ENCODE measurements around the gene BRSK1. TPM values are rescaled to one million over a fixed set of nuclear protein-coding genes. Genes with fewer than 3 reads are reported as not detected.

BRSK1 gene
- total and polyA plus RNA-seq, 10 donors = 0.70 to 2.9 (median 1.6) TPM

DNA sequence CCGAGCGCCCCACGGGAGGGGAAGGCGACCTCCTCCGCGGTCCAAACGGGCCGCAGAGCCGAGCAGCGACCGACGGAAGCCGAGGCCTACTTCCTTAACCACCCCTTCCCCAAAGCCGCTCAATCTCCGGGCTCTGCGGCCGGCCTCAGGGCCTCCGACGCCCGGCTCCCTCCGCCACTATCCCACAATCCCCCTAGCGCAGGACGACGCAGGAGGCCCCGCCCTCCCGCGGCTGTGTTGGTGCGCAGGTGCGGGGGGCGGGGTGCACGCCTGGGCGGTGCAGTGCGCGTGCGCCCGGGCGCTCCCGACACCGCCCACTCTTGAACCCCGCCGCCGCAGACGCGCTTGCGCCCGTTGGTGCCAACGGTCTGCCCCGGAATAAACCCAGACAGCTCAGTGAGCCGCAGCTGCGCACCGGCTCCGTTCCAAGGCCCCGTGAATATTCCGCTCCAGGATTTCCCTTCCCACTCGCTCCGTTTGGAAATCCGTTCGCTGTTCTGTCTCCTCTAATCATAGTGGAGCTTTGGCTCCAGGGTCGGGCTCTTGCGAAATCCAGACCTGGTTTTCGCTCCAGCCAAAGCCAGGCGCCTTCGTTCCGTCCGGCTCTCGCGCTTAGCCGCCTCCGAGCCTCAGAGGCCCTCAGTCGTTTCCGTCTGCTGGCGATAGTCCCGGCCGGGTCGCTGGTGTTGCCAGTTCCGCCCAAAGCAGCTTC lies 24.8 kb upstream of the BRSK1 start, which contains the start of gene PPP6R1:
Gene PPP6R1, minus strand, starts transcription at position 190 of the 712 bp plus-strand sequence. CDS start 11,914 bp downstream, outside the sequence.
- Histone ChIP-seq H3K9me3 (no peaks in the 10 kb centered on the region), H3K27me3 (replicated peaks in 1 of 7) (no peaks in the 10 kb centered on the region), H3K27ac (peak within 1 kb of the TSS; percentile 78 to 98 (median 96)), H3K4me1 (peaks cover 36 to 56% (median 51%) of the 10 kb centered on the region in 6 donors), H3K36me3 (peaks cover 0 to 11% (median 0%) of the 10 kb centered on the region in 6 donors), H3K4me3 (peak within 1 kb of the TSS; percentile 79 to 96 (median 90))
- intact Hi-C loops (cut with DNase I; ENCODE audit: low total_unique reads) = loop anchor here (10.0 kb wide), 1 partner anchor 74 kb away; the partner anchor contains the start of gene SYT5
- TF ChIP-seq, protein P1, sequence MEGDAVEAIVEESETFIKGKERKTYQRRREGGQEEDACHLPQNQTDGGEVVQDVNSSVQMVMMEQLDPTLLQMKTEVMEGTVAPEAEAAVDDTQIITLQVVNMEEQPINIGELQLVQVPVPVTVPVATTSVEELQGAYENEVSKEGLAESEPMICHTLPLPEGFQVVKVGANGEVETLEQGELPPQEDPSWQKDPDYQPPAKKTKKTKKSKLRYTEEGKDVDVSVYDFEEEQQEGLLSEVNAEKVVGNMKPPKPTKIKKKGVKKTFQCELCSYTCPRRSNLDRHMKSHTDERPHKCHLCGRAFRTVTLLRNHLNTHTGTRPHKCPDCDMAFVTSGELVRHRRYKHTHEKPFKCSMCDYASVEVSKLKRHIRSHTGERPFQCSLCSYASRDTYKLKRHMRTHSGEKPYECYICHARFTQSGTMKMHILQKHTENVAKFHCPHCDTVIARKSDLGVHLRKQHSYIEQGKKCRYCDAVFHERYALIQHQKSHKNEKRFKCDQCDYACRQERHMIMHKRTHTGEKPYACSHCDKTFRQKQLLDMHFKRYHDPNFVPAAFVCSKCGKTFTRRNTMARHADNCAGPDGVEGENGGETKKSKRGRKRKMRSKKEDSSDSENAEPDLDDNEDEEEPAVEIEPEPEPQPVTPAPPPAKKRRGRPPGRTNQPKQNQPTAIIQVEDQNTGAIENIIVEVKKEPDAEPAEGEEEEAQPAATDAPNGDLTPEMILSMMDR (IDR thresholded peaks at IDR 0.05 in 8 of 11, conservative IDR thresholded peaks at IDR 0.05 in 3 of 11) = peak in 5 of 11 experiments; percentile 8 to 43 (median 19)
- TF ChIP-seq POLR2A (IDR thresholded peaks at IDR 0.05) = peak; percentile 63 to 85 (median 68)
- TF ChIP-seq POLR2AphosphoS5 (IDR thresholded peaks at IDR 0.05) = peak; percentile 95 to 97 (median 96)
- 0 to 1% (median 0%) methylated on average over 33 to 76 of the region's 76 CpGs for WGBS, 5 donors
- peak; percentile 99 for DNase-seq

DNA sequence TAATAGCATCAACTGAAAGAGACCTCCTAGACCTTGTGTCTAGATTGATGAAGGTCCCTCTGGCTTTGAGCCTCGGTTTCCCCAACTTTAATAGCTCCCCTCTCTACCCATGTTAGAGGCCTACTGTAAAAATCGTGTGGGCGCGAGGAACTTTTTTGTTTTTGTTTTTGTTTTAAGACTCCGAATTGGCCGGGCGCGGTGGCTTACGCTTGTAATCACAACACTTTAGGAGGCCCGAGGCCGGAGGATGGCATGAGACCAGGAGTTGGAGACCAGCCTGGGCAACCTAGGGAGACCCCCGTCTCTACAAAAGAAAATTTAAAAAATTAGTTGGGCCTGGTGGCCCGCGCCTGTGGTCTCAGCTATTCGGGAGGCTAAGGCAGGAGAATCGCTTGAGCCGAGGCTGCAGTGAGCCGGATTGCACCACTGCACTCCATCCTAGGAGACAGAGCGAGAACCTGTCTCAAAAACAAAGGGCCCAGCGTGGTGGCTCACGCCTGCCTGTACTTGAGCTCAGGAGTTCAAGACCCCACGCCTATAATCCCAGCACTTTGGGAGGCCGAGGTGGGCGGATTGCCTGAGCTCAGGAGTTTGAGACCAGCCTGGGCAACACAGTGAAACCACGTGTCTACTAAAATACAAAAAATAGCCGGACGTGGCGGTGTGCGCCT lies 24.1 kb upstream of the BRSK1 start:
- peaks cover 0 to 11% (median 0%) of the 10 kb centered on the region in 6 donors for H3K36me3 ChIP-seq
- H3K27ac ChIP-seq = peak overlapping the region; percentile 78 to 98 (median 96)
- intact Hi-C loops (cut with DNase I; ENCODE audit: low total_unique reads) = loop anchor here (10.0 kb wide), 1 partner anchor 75 kb away; the partner anchor contains the start of gene SYT5
- TF ChIP-seq, protein P1 (IDR thresholded peaks at IDR 0.05 in 8 of 11, conservative IDR thresholded peaks at IDR 0.05 in 3 of 11) = no peak
- TF ChIP-seq POLR2A (IDR thresholded peaks at IDR 0.05) = no peak
- TF ChIP-seq POLR2AphosphoS5 (IDR thresholded peaks at IDR 0.05) = no peak
- H3K4me3 ChIP-seq = peak overlapping the region; percentile 79 to 96 (median 90)
- no peaks in the 10 kb centered on the region for H3K27me3 ChIP-seq (replicated peaks in 1 of 7)
- H3K9me3 ChIP-seq = no peaks in the 10 kb centered on the region
- 44 to 51% (median 48%) methylated on average over 29 of the region's 29 CpGs for WGBS, 5 donors
- peak; percentile 81 for DNase-seq
- peaks cover 35 to 50% (median 44%) of the 10 kb centered on the region in 6 donors for H3K4me1 ChIP-seq

DNA sequence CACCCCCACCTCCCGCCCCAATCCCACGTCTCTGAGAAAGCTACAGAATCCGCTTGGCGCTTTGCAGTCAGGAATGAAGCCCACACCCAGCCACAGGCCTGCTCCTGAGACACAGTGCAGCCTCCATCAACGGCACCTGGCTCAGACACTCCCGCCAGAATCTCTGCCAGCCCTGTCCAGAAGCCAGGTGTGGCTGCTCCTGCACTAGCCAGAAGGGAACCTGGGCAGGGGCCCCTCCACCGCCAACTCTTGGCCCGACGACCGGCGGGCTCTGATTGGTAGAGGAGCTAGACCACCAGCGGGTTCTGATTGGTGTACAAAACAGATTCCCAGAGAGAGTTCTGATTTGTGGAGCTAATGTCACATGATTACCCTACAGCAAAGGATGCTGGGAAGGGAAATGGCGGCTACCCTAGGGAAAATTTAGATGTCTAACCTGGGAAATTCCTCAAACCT lies 22.1 kb upstream of the BRSK1 start:
- no peak overlapping the region for H3K27ac ChIP-seq
- DNase-seq = peak; percentile 71
- H3K36me3 ChIP-seq = peaks cover 0 to 11% (median 0%) of the 10 kb centered on the region in 6 donors
- TF ChIP-seq, protein P1 (IDR thresholded peaks at IDR 0.05 in 8 of 11, conservative IDR thresholded peaks at IDR 0.05 in 3 of 11) = no peak
- TF ChIP-seq POLR2AphosphoS5 (IDR thresholded peaks at IDR 0.05) = no peak
- 94 to 98% (median 95%) methylated on average over 12 to 13 of the region's 13 CpGs for WGBS, 5 donors
- no peak overlapping the region for H3K4me3 ChIP-seq
- H3K27me3 ChIP-seq (replicated peaks in 1 of 7) = no peaks in the 10 kb centered on the region
- intact Hi-C loops (cut with DNase I; ENCODE audit: low total_unique reads) = no loop called here
- peaks cover 15 to 29% (median 24%) of the 10 kb centered on the region in 6 donors for H3K4me1 ChIP-seq
- peaks cover 0 to under 1% (median 0%) of the 10 kb centered on the region in 8 donors for H3K9me3 ChIP-seq
